Tibial artery (tissue), 4 donors: Measurements from ENCODE around the gene EML6.

ENCODE experiments used
- DNase-seq, 2 donors: peaks; one replicate each; pipeline ENCODE4 v3.0.0-alpha.2; 2019
- H3K27ac ChIP-seq, 2 donors: fragments of 200-600 bp; sonication (generic) in 1 of 2; 1 replicate in 1 of 2; 2 replicates in 1 of 2; pipeline ENCODE4 v1.5.1; 2018 to 2019; ENCODE audit warnings: mild to moderate bottlenecking in 1 of 2
- H3K27me3 ChIP-seq, 2 donors: fragments of 200-600 bp; sonication (generic) in 1 of 2; one replicate each; pipeline versions ENCODE4 v1.5.1 to v1.6.0; 2016 to 2019
- H3K36me3 ChIP-seq, 3 donors: fragments of 200-600 bp; sonication (generic) in 2 of 3; one replicate each; pipeline ENCODE4 v1.5.1; 2016 to 2019; ENCODE audit warnings: mild to moderate bottlenecking in 2 of 3
- H3K4me1 ChIP-seq, 4 donors: fragments of 200-600 bp; sonication (generic) in 2 of 4; 1 replicate in 3 of 4; 2 replicates in 1 of 4; pipeline ENCODE4 v1.5.1; 2016 to 2019
- H3K4me3 ChIP-seq, 2 donors: fragments of 200-600 bp; sonication (generic) in 1 of 2; 1 replicate in 1 of 2; 2 replicates in 1 of 2; pipeline ENCODE4 v1.5.1; 2018 to 2019; ENCODE audit warnings: mild to moderate bottlenecking in 2 of 2
- H3K9me3 ChIP-seq, 3 donors: fragments of 200-600 bp; sonication (generic) in 1 of 3; one replicate each; pipeline ENCODE4 v1.5.1; 2016 to 2019
- CTCF ChIP-seq, 2 experiments: fragments of 200-600 bp in 1 of 2; fragments of 450-650 bp in 1 of 2; IDR thresholded peaks; one replicate each; pipeline ENCODE4 v1.5.1; 2017 to 2019; ENCODE audit warnings: antibody characterized with exemption in 2 of 2, mild to moderate bottlenecking in 1 of 2, moderate library complexity in 1 of 2
- intact Hi-C: fragments of 100-400 bp; cut with DNase I; formaldehyde crosslinking; loops from one replicate; pipeline ENCODE4 v1.15.0; 2023; ENCODE audit warnings: low total_unique reads

EML6 gene

DNA sequence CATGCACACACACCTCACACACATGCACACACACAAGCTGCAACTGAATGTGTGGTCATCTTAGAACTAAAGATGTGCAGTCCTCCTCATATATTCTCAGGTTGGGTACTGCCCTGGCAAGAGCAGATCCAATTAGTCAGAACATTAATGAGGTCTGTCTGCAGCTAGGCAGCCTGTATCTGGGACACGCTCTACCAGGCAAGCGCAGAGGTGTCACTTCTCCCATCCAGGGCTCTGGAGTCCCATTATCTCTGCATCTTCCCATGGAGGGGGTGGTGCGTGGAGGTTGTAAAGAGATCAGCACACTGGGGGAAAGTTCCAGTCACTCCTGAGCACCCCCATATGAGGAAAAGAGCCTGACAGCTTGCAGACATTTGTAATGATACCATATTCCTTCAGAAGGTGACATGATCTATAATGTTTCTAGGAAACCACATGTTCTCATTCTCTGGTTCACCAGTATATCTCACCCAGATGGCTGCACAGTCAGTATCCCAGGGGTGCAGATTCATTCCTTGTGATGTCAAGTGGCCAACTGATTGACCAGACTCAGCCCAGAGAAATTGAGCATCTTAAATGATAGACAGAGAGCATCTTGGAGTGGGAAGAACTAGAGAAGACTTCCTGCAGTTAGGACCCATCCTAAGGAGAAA lies 231.4 kb downstream of the EML6 start:
- no peak for DNase-seq
- Histone ChIP-seq H3K27me3 (no peaks in the 10 kb centered on the region), H3K27ac (no peak overlapping the region), H3K4me1 (peaks cover 0 to 9% (median 3%) of the 10 kb centered on the region in 4 donors), H3K4me3 (no peak overlapping the region), H3K36me3 (no peaks in the 10 kb centered on the region), H3K9me3 (no peaks in the 10 kb centered on the region)
- intact Hi-C loops = no loop called here
- TF ChIP-seq CTCF (IDR thresholded peaks at IDR 0.05) = no peak

DNA sequence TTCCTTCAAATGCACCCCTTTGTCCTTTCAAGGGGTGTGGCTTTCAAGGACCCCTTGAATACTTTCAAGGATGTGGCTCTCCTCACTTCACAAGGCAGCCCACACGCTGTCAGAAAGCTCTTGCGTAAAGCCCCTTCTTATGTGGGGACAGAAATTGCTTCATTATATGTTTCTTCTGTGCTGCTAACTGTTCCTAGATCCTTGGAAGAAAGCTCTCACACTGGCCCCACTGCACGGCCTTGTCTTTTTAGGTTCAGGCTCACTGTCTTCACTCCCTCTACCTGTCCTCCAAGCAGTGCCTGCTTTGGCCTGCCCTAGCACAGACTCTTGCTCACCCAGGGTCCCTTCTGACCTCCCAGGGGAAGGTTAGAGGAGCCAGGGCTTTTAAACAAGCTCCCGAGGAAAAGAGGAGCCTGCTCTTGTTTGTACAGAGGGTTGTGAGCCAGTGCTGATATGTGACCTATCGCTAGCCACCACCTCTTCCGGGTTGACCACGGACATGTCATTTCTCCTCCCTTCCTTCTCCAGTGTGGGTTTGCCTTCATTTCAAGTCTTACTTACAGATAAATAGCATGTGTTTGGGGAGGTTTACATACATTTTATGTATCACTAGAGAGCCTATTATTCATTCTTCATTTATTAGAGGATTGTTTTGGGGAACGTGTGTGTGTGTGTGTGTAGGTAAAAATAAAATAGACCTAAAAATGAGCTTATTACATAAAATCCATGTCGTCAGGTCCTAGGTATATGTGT lies 232.1 kb downstream of the EML6 start:
- no peak overlapping the region for H3K4me3 ChIP-seq
- intact Hi-C loops = no loop called here
- H3K27me3 ChIP-seq = no peaks in the 10 kb centered on the region
- no peak for TF ChIP-seq CTCF (IDR thresholded peaks at IDR 0.05)
- no peaks in the 10 kb centered on the region for H3K9me3 ChIP-seq
- H3K27ac ChIP-seq = no peak overlapping the region
- H3K4me1 ChIP-seq = peaks cover 0 to 9% (median 3%) of the 10 kb centered on the region in 4 donors
- no peaks in the 10 kb centered on the region for H3K36me3 ChIP-seq
- DNase-seq = no peak

GRCh38 chr2:54956111-54956627 lies 232.7 kb downstream of the EML6 start:
- H3K27me3 ChIP-seq = no peaks in the 10 kb centered on the region
- intact Hi-C loops = no loop called here
- no peak for DNase-seq
- TF ChIP-seq CTCF (IDR thresholded peaks at IDR 0.05) = no peak
- H3K4me1 ChIP-seq = peaks cover 0 to 9% (median 3%) of the 10 kb centered on the region in 4 donors
- no peaks in the 10 kb centered on the region for H3K9me3 ChIP-seq
- H3K27ac ChIP-seq = no peak overlapping the region
- H3K4me3 ChIP-seq = no peak overlapping the region
- no peaks in the 10 kb centered on the region for H3K36me3 ChIP-seq

DNA sequence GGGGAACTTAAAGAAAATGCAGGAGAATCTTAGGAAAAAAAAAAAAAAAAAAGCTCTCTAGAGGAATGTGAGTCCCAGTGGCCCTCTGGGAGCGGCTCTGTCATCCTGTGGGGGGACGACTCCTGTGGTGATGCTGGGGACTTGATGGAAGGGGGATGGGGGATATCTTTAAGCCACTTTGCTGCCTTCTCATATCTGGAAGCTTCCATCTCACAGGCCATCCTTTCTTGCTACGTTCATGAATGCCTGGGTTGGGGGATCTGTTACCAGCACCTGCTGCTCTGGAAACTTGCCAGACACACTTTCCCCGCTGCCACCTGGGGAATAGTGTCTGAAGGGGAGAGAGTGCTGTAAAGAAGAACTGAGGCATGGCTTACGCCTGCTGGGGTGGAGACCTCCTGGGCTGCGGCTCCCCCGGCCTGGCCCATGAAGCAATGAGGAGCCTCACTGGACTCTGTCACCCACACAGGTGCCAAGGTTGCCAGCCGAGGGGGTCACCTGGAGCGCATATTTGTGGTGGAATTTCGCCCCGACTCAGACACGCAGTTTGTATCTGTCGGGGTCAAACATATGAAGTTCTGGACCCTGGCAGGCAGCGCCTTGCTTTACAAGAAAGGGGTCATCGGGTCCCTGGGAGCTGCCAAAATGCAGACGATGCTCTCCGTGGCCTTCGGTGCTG lies 234.0 kb downstream of the EML6 start:
- Histone ChIP-seq H3K27ac (no peak overlapping the region), H3K27me3 (no peaks in the 10 kb centered on the region), H3K4me3 (no peak overlapping the region), H3K9me3 (no peaks in the 10 kb centered on the region), H3K36me3 (no peaks in the 10 kb centered on the region), H3K4me1 (peaks cover 0 to 9% (median 3%) of the 10 kb centered on the region in 4 donors)
- TF ChIP-seq CTCF (IDR thresholded peaks at IDR 0.05) = no peak
- DNase-seq = no peak
- intact Hi-C loops = no loop called here

- H3K4me1 ChIP-seq = no peaks in the 10 kb centered on the region
- no peak overlapping the region for H3K27ac ChIP-seq
- TF ChIP-seq CTCF (IDR thresholded peaks at IDR 0.05) = no peak
- no peaks in the 10 kb centered on the region for H3K9me3 ChIP-seq
- H3K4me3 ChIP-seq = no peak overlapping the region
- H3K36me3 ChIP-seq = no peaks in the 10 kb centered on the region
- no peaks in the 10 kb centered on the region for H3K27me3 ChIP-seq
- intact Hi-C loops = no loop called here
- DNase-seq = no peak
Observed at GRCh38 chr2:54958717-54959371, 235.4 kb downstream of the EML6 start.
